ENCODE measurements around the gene TRIM63. TPM values are rescaled to one million over a fixed set of nuclear protein-coding genes. Genes with fewer than 3 reads are reported as not detected.

Gene TRIM63
- total RNA-seq, 1 donor from 2014 or later: not detected

- H3K4me3 Mint-ChIP-seq (ENCODE audit: unreplicated experiment): no peak overlapping the region
- no peaks in the 10 kb centered on the region for H3K4me1 Mint-ChIP-seq (ENCODE audit: unreplicated experiment)
- no peak for TF ChIP-seq CTCF (IDR thresholded peaks at IDR 0.05)
- H3K27me3 Mint-ChIP-seq (ENCODE audit: unreplicated experiment): peaks cover 23% of the 10 kb centered on the region
- no peak overlapping the region for H3K27ac Mint-ChIP-seq (ENCODE audit: unreplicated experiment)
- H3K9me3 Mint-ChIP-seq (ENCODE audit: unreplicated experiment): no peaks in the 10 kb centered on the region
- H3K36me3 Mint-ChIP-seq (ENCODE audit: unreplicated experiment): no peaks in the 10 kb centered on the region
- DNase-seq (ENCODE audit: extremely low spot score, unreplicated experiment): no peak
These were observed 11.7 kb upstream of the TRIM63 start for GRCh38 chr1:26079178-26079563.

DNA sequence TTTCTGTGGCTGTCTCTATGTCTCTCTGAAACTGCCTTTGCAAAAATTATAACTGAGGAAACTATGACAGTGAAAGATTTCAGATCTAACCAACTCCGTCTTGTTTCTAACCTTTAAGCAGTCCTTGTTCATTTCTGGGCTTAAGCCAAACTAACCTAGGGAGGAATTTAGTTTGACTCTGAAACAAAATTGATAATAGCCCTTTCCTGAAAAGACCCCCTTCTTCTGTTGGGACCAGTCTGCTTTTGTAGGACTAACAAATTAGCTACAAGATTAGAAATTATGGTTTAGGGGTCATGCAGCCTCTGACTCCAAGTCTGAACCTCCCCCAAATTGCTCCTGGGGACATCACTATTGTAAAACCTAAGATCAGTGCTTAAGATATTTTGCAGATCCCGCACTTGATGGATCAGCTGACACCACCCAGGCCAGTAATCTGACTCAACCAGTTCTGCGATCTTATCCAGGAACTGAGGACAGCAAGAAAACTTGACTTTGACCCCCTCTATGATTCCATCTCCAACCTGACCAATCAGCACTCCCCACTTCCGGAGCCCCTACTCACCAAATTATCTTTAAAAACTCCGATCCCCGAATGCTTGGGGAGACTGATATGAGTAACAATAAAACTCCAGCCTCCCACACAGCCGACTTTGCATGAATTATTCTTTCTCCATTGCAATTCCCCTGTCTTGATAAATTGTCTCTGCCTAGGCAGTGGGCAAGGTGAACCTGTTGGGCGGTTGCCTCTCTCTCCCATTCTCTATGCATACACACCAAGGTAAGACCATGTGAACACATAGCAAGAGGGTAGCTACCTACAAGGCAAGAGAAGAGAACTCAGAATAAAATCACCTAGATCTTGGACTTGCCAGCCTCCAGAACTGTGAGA is 11.1 kb upstream of the TRIM63 start:
- Mint-ChIP-seq H3K36me3 (ENCODE audit: unreplicated experiment) (no peaks in the 10 kb centered on the region), H3K4me1 (ENCODE audit: unreplicated experiment) (no peaks in the 10 kb centered on the region), H3K4me3 (ENCODE audit: unreplicated experiment) (no peak overlapping the region), H3K9me3 (ENCODE audit: unreplicated experiment) (no peaks in the 10 kb centered on the region), H3K27ac (ENCODE audit: unreplicated experiment) (no peak overlapping the region), H3K27me3 (ENCODE audit: unreplicated experiment) (peaks cover 18% of the 10 kb centered on the region)
- DNase-seq (ENCODE audit: extremely low spot score, unreplicated experiment): no peak
- TF ChIP-seq CTCF (IDR thresholded peaks at IDR 0.05): no peak

GRCh38 chr1:26077524-26077923 is 10.1 kb upstream of the TRIM63 start:
- H3K27me3 Mint-ChIP-seq (ENCODE audit: unreplicated experiment): peaks cover 22% of the 10 kb centered on the region
- H3K27ac Mint-ChIP-seq (ENCODE audit: unreplicated experiment): no peak overlapping the region
- H3K9me3 Mint-ChIP-seq (ENCODE audit: unreplicated experiment): no peaks in the 10 kb centered on the region
- H3K4me3 Mint-ChIP-seq (ENCODE audit: unreplicated experiment): no peak overlapping the region
- H3K4me1 Mint-ChIP-seq (ENCODE audit: unreplicated experiment): no peaks in the 10 kb centered on the region
- no peaks in the 10 kb centered on the region for H3K36me3 Mint-ChIP-seq (ENCODE audit: unreplicated experiment)
- TF ChIP-seq CTCF (IDR thresholded peaks at IDR 0.05): no peak
- no peak for DNase-seq (ENCODE audit: extremely low spot score, unreplicated experiment)

DNA sequence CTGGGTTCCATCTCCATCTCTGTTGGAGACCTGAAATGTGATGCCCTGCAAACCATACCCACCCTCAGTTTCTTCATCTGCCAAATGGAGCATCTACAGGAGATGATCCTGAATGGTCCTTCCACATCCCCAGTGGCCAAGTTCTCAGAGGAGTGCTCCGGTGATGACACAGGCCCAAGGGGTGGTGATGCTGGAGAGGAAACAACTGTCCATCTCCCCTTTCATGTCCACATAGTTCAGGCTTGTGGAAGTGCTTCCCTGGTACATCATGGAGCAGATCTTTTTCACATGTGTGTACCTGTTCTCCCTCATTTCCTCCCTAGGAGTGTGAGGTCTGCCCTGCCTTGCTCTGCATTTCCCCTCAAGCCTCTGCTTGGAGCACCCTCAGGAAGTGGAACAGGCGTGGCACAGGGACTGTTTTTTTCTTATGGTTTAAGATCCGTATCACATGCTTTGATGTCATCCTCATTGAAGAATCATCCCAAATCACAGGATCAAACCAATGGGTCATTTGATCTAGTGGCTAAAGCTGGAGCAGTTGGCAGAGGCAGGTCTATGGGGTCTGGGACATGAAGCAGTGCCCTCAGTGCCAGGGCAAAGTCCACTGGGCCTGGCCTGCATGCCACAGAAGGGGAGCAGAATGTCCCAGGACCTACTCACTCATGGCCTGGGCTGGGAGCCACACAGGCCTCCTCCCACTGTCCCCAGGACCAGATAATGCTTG is 8.2 kb upstream of the TRIM63 start:
- no peak for TF ChIP-seq CTCF (IDR thresholded peaks at IDR 0.05)
- peaks cover 31% of the 10 kb centered on the region for H3K27me3 Mint-ChIP-seq (ENCODE audit: unreplicated experiment)
- H3K27ac Mint-ChIP-seq (ENCODE audit: unreplicated experiment): no peak overlapping the region

GRCh38 chr1:26072305-26072704 is 4.9 kb upstream of the TRIM63 start:
- TF ChIP-seq CTCF (IDR thresholded peaks at IDR 0.05): no peak
- H3K27me3 Mint-ChIP-seq (ENCODE audit: unreplicated experiment): peaks cover 34% of the 10 kb centered on the region
- no peak overlapping the region for H3K4me3 Mint-ChIP-seq (ENCODE audit: unreplicated experiment)
- no peak for DNase-seq (ENCODE audit: extremely low spot score, unreplicated experiment)
- H3K4me1 Mint-ChIP-seq (ENCODE audit: unreplicated experiment): no peaks in the 10 kb centered on the region
- no peaks in the 10 kb centered on the region for H3K36me3 Mint-ChIP-seq (ENCODE audit: unreplicated experiment)
- no peak overlapping the region for H3K27ac Mint-ChIP-seq (ENCODE audit: unreplicated experiment)
- no peaks in the 10 kb centered on the region for H3K9me3 Mint-ChIP-seq (ENCODE audit: unreplicated experiment)

More for the DNA sequence above, 8.2 kb upstream of the TRIM63 start:
- H3K4me1 Mint-ChIP-seq (ENCODE audit: unreplicated experiment): no peaks in the 10 kb centered on the region
- no peaks in the 10 kb centered on the region for H3K9me3 Mint-ChIP-seq (ENCODE audit: unreplicated experiment)
- no peak overlapping the region for H3K4me3 Mint-ChIP-seq (ENCODE audit: unreplicated experiment)
- no peak for DNase-seq (ENCODE audit: extremely low spot score, unreplicated experiment)
- no peaks in the 10 kb centered on the region for H3K36me3 Mint-ChIP-seq (ENCODE audit: unreplicated experiment)

Measured in osteocyte (in vitro differentiated cells).